GM12874 (cell line): ENCODE results near the gene USP22.

Experiments
- CTCF ChIP-seq: IDR thresholded peaks from 2 replicates; pipeline ENCODE4 v1.5.1; 2011; ENCODE audit warnings: low read depth, mild to moderate bottlenecking, control low read depth, low read length, moderate library complexity; ENCODE audit not compliant: insufficient read depth

Gene USP22

GRCh38 chr17:21061971-21062526 is 19.2 kb upstream of the USP22 start:
- TF ChIP-seq CTCF: peak; percentile 39; the same call in 1 of the 2 replicates

GRCh38 chr17:21061158-21061835 is 18.5 kb upstream of the USP22 start:
- TF ChIP-seq CTCF: no peak

- no peak for TF ChIP-seq CTCF
Measured at GRCh38 chr17:21059761-21060160, 16.9 kb upstream of the USP22 start.

- no peak for TF ChIP-seq CTCF
Measured at GRCh38 chr17:21058098-21058893, 15.5 kb upstream of the USP22 start.

- no peak for TF ChIP-seq CTCF
Measured at GRCh38 chr17:21049457-21049856, 6.6 kb upstream of the USP22 start.

- no peak for TF ChIP-seq CTCF
Measured at GRCh38 chr17:21046216-21046615, 3.4 kb upstream of the USP22 start.

- TF ChIP-seq CTCF: no peak
Measured at GRCh38 chr17:21044971-21045370, 2.2 kb upstream of the USP22 start.
